ENCODE data around the gene USP40. TPM values are rescaled to one million over a fixed set of nuclear protein-coding genes. Genes with fewer than 3 reads are reported as not detected.

The USP40 gene
- total and polyA plus RNA-seq, 2 experiments from 2014 or later, result 5.7 to 11.7 TPM

DNA sequence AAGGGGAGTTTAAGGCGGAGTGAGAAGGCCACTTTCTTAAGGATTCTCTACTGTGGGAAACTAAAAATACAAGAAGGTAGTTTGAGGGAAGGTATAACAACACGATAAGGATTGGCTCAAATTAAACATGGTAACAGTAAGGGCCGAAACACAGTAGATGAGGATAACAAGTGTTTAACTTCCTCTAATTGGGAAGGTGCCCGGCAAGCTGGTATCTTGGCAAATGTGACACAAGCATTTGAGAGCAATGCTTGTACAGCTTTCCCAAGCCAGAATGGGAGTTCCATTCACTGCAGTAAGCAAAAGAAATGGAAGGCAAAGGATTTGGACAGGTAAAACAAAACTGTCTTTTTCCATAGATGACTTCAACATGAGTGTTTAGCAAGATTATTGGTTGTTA lies 19.8 kb downstream of the USP40 start (continued):
- TF ChIP-seq, protein P1, sequence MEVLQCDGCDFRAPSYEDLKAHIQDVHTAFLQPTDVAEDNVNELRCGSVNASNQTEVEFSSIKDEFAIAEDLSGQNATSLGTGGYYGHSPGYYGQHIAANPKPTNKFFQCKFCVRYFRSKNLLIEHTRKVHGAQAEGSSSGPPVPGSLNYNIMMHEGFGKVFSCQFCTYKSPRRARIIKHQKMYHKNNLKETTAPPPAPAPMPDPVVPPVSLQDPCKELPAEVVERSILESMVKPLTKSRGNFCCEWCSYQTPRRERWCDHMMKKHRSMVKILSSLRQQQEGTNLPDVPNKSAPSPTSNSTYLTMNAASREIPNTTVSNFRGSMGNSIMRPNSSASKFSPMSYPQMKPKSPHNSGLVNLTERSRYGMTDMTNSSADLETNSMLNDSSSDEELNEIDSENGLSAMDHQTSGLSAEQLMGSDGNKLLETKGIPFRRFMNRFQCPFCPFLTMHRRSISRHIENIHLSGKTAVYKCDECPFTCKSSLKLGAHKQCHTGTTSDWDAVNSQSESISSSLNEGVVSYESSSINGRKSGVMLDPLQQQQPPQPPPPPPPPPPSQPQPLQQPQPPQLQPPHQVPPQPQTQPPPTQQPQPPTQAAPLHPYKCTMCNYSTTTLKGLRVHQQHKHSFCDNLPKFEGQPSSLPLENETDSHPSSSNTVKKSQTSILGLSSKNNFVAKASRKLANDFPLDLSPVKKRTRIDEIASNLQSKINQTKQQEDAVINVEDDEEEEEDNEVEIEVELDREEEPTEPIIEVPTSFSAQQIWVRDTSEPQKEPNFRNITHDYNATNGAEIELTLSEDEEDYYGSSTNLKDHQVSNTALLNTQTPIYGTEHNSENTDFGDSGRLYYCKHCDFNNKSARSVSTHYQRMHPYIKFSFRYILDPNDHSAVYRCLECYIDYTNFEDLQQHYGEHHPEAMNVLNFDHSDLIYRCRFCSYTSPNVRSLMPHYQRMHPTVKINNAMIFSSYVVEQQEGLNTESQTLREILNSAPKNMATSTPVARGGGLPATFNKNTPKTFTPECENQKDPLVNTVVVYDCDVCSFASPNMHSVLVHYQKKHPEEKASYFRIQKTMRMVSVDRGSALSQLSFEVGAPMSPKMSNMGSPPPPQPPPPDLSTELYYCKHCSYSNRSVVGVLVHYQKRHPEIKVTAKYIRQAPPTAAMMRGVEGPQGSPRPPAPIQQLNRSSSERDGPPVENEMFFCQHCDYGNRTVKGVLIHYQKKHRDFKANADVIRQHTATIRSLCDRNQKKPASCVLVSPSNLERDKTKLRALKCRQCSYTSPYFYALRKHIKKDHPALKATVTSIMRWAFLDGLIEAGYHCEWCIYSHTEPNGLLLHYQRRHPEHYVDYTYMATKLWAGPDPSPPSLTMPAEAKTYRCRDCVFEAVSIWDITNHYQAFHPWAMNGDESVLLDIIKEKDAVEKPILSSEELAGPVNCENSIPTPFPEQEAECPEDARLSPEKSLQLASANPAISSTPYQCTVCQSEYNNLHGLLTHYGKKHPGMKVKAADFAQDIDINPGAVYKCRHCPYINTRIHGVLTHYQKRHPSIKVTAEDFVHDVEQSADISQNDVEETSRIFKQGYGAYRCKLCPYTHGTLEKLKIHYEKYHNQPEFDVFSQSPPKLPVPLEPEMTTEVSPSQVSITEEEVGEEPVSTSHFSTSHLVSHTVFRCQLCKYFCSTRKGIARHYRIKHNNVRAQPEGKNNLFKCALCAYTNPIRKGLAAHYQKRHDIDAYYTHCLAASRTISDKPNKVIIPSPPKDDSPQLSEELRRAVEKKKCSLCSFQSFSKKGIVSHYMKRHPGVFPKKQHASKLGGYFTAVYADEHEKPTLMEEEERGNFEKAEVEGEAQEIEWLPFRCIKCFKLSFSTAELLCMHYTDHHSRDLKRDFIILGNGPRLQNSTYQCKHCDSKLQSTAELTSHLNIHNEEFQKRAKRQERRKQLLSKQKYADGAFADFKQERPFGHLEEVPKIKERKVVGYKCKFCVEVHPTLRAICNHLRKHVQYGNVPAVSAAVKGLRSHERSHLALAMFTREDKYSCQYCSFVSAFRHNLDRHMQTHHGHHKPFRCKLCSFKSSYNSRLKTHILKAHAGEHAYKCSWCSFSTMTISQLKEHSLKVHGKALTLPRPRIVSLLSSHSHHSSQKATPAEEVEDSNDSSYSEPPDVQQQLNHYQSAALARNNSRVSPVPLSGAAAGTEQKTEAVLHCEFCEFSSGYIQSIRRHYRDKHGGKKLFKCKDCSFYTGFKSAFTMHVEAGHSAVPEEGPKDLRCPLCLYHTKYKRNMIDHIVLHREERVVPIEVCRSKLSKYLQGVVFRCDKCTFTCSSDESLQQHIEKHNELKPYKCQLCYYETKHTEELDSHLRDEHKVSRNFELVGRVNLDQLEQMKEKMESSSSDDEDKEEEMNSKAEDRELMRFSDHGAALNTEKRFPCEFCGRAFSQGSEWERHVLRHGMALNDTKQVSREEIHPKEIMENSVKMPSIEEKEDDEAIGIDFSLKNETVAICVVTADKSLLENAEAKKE (CRISPR knock-in tag; IDR thresholded peaks at IDR 0.05), result no peak
- TF ChIP-seq EZH2 (IDR thresholded peaks at IDR 0.05; ENCODE audit: low read depth, unreplicated experiment) (no peak), POLR2AphosphoS5 (IDR thresholded peaks at IDR 0.05; ENCODE audit: low read depth) (no peak), JUNB (IDR thresholded peaks at IDR 0.05; ENCODE audit: unreplicated experiment) (no peak), NANOG (IDR thresholded peaks at IDR 0.05; ENCODE audit: borderline replicate concordance) (no peak), STAT1 (IDR thresholded peaks at IDR 0.05; ENCODE audit: unreplicated experiment) (no peak), ETS1 (IDR thresholded peaks at IDR 0.05) (no peak), ZNF114 (CRISPR knock-in tag; IDR thresholded peaks at IDR 0.05) (no peak)
- TF ChIP-seq, protein P2, sequence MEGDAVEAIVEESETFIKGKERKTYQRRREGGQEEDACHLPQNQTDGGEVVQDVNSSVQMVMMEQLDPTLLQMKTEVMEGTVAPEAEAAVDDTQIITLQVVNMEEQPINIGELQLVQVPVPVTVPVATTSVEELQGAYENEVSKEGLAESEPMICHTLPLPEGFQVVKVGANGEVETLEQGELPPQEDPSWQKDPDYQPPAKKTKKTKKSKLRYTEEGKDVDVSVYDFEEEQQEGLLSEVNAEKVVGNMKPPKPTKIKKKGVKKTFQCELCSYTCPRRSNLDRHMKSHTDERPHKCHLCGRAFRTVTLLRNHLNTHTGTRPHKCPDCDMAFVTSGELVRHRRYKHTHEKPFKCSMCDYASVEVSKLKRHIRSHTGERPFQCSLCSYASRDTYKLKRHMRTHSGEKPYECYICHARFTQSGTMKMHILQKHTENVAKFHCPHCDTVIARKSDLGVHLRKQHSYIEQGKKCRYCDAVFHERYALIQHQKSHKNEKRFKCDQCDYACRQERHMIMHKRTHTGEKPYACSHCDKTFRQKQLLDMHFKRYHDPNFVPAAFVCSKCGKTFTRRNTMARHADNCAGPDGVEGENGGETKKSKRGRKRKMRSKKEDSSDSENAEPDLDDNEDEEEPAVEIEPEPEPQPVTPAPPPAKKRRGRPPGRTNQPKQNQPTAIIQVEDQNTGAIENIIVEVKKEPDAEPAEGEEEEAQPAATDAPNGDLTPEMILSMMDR (conservative IDR thresholded peaks at IDR 0.05; ENCODE audit: low read depth in 2 of 2), result no peak

Measured in GM23338 (cell line).